ENCODE results near the gene ANKRD29.

ANKRD29 gene, protein sequence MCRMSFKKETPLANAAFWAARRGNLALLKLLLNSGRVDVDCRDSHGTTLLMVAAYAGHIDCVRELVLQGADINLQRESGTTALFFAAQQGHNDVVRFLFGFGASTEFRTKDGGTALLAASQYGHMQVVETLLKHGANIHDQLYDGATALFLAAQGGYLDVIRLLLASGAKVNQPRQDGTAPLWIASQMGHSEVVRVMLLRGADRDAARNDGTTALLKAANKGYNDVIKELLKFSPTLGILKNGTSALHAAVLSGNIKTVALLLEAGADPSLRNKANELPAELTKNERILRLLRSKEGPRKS

DNA sequence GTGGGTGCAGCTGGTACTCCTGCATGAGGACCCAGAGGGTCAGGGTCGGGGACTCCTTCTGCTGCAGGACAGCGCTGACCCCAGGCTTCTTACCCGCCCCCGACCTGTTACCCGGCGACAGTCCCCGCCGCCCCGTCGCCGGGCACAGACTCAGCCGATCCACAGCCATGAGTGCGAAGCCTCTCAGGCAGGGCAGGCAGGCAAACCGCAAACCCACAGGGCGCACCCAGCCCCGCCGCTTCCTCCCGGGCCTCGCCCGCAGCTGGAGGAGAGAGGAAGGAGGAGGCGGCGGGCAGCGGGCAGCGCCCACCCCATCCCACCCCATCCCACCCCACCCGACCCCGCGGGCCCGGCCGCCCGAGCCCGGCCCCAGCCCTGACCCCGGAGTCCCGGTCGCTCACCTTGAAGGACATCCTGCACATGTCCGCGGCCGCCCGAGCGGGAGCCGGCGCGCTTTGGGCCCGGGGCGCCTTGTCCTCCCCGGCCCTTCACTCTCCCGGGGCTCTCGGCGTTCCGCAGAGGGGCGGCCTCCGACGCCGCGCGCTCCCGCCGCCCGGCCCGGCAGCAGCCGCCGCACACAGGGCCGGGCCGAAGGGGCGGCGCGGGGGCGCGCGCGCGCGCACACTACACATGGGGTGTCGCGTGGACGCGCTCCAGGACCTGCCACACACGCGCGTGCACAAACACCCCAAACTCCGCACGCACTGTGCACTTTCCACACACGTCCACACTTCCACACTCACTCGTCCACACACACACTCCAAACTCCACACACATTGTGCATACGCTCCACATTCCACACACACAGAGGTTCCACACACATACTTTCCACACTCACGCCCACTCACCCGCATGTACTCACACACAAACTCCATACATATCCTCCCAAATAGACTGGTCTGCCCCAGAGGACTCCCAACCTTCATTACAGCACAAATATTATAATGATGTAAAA is at the start of gene ANKRD29:
TSS of gene ANKRD29 (minus strand) at position 603 of the 955 bp plus-strand sequence. CDS start at position 422, 181 bp downstream.
- POLR2A ChIA-PET = interaction anchor here (1.0 kb wide), 1 partner anchor 26 kb away, joined by 3 read pairs; no protein-coding TSS in a partner anchor
- peak; percentile 88; the same call in 1 of the 2 replicates for TF ChIP-seq ZNF792 (tag by site-specific recombination; IDR thresholded peaks at IDR 0.05)
- TF ChIP-seq, protein P1, sequence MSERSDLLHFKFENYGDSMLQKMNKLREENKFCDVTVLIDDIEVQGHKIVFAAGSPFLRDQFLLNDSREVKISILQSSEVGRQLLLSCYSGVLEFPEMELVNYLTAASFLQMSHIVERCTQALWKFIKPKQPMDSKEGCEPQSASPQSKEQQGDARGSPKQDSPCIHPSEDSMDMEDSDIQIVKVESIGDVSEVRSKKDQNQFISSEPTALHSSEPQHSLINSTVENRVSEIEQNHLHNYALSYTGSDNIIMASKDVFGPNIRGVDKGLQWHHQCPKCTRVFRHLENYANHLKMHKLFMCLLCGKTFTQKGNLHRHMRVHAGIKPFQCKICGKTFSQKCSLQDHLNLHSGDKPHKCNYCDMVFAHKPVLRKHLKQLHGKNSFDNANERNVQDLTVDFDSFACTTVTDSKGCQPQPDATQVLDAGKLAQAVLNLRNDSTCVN (tag by site-specific recombination; optimal IDR thresholded peaks at IDR 0.05) = peak; percentile 94
- peak; percentile 93; the same call in 1 of the 2 replicates for TF ChIP-seq ZNF777 (tag by site-specific recombination; IDR thresholded peaks at IDR 0.05; ENCODE audit: borderline replicate concordance)
- TF ChIP-seq ZNF132 (tag by site-specific recombination; IDR thresholded peaks at IDR 0.05; ENCODE audit: borderline replicate concordance) = no peak
- peak; percentile 90 for TF ChIP-seq ZNF785 (tag by site-specific recombination; IDR thresholded peaks at IDR 0.05)
- no peak for TF ChIP-seq ZNF530 (tag by site-specific recombination; IDR thresholded peaks at IDR 0.05; ENCODE audit: low read depth)
- TF ChIP-seq, protein P2, sequence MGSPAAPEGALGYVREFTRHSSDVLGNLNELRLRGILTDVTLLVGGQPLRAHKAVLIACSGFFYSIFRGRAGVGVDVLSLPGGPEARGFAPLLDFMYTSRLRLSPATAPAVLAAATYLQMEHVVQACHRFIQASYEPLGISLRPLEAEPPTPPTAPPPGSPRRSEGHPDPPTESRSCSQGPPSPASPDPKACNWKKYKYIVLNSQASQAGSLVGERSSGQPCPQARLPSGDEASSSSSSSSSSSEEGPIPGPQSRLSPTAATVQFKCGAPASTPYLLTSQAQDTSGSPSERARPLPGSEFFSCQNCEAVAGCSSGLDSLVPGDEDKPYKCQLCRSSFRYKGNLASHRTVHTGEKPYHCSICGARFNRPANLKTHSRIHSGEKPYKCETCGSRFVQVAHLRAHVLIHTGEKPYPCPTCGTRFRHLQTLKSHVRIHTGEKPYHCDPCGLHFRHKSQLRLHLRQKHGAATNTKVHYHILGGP (tag by site-specific recombination; IDR thresholded peaks at IDR 0.05) = no peak
- TF ChIP-seq KLF1 (tag by site-specific recombination; IDR thresholded peaks at IDR 0.05) = peak; percentile 55
- TF ChIP-seq, protein P3, sequence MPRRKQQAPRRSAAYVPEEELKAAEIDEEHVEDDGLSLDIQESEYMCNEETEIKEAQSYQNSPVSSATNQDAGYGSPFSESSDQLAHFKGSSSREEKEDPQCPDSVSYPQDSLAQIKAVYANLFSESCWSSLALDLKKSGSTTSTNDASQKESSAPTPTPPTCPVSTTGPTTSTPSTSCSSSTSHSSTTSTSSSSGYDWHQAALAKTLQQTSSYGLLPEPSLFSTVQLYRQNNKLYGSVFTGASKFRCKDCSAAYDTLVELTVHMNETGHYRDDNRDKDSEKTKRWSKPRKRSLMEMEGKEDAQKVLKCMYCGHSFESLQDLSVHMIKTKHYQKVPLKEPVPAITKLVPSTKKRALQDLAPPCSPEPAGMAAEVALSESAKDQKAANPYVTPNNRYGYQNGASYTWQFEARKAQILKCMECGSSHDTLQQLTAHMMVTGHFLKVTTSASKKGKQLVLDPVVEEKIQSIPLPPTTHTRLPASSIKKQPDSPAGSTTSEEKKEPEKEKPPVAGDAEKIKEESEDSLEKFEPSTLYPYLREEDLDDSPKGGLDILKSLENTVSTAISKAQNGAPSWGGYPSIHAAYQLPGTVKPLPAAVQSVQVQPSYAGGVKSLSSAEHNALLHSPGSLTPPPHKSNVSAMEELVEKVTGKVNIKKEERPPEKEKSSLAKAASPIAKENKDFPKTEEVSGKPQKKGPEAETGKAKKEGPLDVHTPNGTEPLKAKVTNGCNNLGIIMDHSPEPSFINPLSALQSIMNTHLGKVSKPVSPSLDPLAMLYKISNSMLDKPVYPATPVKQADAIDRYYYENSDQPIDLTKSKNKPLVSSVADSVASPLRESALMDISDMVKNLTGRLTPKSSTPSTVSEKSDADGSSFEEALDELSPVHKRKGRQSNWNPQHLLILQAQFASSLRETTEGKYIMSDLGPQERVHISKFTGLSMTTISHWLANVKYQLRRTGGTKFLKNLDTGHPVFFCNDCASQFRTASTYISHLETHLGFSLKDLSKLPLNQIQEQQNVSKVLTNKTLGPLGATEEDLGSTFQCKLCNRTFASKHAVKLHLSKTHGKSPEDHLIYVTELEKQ (tag by site-specific recombination; IDR thresholded peaks at IDR 0.05; ENCODE audit: borderline replicate concordance) = no peak
- TF ChIP-seq, protein P4, sequence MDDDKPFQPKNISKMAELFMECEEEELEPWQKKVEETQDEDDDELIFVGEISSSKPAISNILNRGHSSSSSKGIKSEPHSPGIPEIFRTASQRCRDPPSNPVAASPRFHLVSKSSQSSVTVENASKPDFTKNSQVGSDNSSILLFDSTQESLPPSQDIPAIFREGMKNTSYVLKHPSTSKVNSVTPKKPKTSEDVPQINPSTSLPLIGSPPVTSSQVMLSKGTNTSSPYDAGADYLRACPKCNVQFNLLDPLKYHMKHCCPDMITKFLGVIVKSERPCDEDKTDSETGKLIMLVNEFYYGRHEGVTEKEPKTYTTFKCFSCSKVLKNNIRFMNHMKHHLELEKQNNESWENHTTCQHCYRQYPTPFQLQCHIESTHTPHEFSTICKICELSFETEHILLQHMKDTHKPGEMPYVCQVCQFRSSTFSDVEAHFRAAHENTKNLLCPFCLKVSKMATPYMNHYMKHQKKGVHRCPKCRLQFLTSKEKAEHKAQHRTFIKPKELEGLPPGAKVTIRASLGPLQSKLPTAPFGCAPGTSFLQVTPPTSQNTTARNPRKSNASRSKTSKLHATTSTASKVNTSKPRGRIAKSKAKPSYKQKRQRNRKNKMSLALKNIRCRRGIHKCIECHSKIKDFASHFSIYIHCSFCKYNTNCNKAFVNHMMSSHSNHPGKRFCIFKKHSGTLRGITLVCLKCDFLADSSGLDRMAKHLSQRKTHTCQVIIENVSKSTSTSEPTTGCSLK (tag by site-specific recombination; IDR thresholded peaks at IDR 0.05) = no peak
- TF ChIP-seq KLF9 (tag by site-specific recombination; IDR thresholded peaks at IDR 0.05; ENCODE audit: low read depth) = peak; percentile 89
- TF ChIP-seq, protein P5, sequence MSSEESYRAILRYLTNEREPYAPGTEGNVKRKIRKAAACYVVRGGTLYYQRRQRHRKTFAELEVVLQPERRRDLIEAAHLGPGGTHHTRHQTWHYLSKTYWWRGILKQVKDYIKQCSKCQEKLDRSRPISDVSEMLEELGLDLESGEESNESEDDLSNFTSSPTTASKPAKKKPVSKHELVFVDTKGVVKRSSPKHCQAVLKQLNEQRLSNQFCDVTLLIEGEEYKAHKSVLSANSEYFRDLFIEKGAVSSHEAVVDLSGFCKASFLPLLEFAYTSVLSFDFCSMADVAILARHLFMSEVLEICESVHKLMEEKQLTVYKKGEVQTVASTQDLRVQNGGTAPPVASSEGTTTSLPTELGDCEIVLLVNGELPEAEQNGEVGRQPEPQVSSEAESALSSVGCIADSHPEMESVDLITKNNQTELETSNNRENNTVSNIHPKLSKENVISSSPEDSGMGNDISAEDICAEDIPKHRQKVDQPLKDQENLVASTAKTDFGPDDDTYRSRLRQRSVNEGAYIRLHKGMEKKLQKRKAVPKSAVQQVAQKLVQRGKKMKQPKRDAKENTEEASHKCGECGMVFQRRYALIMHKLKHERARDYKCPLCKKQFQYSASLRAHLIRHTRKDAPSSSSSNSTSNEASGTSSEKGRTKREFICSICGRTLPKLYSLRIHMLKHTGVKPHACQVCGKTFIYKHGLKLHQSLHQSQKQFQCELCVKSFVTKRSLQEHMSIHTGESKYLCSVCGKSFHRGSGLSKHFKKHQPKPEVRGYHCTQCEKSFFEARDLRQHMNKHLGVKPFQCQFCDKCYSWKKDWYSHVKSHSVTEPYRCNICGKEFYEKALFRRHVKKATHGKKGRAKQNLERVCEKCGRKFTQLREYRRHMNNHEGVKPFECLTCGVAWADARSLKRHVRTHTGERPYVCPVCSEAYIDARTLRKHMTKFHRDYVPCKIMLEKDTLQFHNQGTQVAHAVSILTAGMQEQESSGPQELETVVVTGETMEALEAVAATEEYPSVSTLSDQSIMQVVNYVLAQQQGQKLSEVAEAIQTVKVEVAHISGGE (tag by site-specific recombination; conservative IDR thresholded peaks at IDR 0.05; ENCODE audit: low read depth) = 0 out of 2 replicates have a peak, but pooled peaks have one; percentile 12
- TF ChIP-seq, protein P6, sequence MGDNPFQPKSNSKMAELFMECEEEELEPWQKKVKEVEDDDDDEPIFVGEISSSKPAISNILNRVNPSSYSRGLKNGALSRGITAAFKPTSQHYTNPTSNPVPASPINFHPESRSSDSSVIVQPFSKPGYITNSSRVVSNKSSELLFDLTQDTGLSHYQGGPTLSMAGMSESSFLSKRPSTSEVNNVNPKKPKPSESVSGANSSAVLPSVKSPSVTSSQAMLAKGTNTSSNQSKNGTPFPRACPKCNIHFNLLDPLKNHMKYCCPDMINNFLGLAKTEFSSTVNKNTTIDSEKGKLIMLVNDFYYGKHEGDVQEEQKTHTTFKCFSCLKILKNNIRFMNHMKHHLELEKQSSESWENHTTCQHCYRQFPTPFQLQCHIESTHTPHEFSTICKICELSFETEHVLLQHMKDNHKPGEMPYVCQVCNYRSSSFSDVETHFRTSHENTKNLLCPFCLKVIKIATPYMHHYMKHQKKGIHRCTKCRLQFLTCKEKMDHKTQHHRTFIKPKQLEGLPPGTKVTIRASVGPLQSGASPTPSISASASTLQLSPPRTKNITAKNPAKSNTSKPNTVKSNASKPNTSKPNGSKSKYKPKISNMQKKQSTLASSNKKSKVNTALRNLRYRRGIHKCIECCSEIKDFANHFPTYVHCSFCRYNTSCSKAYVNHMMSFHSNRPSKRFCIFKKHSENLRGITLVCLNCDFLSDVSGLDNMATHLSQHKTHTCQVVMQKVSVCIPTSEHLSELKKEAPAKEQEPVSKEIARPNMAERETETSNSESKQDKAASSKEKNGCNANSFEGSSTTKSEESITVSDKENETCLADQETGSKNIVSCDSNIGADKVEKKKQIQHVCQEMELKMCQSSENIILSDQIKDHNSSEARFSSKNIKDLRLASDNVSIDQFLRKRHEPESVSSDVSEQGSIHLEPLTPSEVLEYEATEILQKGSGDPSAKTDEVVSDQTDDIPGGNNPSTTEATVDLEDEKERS (tag by site-specific recombination; IDR thresholded peaks at IDR 0.05) = 0 out of 2 replicates have a peak, but pooled peaks have one; percentile 61
- TF ChIP-seq, protein P7, sequence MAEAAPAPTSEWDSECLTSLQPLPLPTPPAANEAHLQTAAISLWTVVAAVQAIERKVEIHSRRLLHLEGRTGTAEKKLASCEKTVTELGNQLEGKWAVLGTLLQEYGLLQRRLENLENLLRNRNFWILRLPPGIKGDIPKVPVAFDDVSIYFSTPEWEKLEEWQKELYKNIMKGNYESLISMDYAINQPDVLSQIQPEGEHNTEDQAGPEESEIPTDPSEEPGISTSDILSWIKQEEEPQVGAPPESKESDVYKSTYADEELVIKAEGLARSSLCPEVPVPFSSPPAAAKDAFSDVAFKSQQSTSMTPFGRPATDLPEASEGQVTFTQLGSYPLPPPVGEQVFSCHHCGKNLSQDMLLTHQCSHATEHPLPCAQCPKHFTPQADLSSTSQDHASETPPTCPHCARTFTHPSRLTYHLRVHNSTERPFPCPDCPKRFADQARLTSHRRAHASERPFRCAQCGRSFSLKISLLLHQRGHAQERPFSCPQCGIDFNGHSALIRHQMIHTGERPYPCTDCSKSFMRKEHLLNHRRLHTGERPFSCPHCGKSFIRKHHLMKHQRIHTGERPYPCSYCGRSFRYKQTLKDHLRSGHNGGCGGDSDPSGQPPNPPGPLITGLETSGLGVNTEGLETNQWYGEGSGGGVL (tag by site-specific recombination; IDR thresholded peaks at IDR 0.05) = peak; percentile 37
- TF ChIP-seq ZNF473 (tag by site-specific recombination; IDR thresholded peaks at IDR 0.05) = no peak
- peak; percentile 65; the same call in 1 of the 2 replicates for TF ChIP-seq ZNF2 (tag by site-specific recombination; IDR thresholded peaks at IDR 0.05)

More for the DNA sequence above, at the start of gene ANKRD29:
- Histone ChIP-seq H3K9me3 (ENCODE audit: control insufficient read depth, insufficient read depth, low read depth, low read length) (no peaks in the 10 kb centered on the region), H3K36me3 (ENCODE audit: control insufficient read depth in 2 of 2, insufficient read depth in 1 of 2, low read length in 2 of 2) (no peaks in the 10 kb centered on the region), H3K4me1 (ENCODE audit: control insufficient read depth, insufficient read depth, low read length) (peaks cover 3% of the 10 kb centered on the region; the same call in 1 of the 2 replicates), H3K4me3 (ENCODE audit: low read depth, low read length) (peak within 1 kb of the TSS; percentile 37), H3K27ac (ENCODE audit: extremely low read depth, low read depth, low read length) (peak within 1 kb of the TSS; percentile 8; the same call in 1 of the 2 replicates)
- CTCF ChIA-PET = interaction anchor here (1.1 kb wide), 1 partner anchor 15 kb away, joined by 3 read pairs; no protein-coding TSS in a partner anchor

Data from HEK293 (cell line).